Fibroblast of skin of scalp (primary cell): ENCODE measurements around the gene SLFN14.
"Not testable (repeated sequence)": the region's sequence is repeated elsewhere in the genome, so short reads cannot be mapped to it uniquely, and the experiment has no call there.

Experiments
- DNase-seq: peaks from one replicate; pipeline ENCODE4 v3.0.0-alpha.2; 2013

SLFN14 gene

GRCh38 chr17:35559495-35560210 lies 966 bp downstream of the SLFN14 start:
- no peak for DNase-seq

- DNase-seq, result no peak
Measured at GRCh38 chr17:35557353-35557752, 3.3 kb downstream of the SLFN14 start.

GRCh38 chr17:35555691-35556090 lies 4.9 kb downstream of the SLFN14 start:
- no peak for DNase-seq

DNA sequence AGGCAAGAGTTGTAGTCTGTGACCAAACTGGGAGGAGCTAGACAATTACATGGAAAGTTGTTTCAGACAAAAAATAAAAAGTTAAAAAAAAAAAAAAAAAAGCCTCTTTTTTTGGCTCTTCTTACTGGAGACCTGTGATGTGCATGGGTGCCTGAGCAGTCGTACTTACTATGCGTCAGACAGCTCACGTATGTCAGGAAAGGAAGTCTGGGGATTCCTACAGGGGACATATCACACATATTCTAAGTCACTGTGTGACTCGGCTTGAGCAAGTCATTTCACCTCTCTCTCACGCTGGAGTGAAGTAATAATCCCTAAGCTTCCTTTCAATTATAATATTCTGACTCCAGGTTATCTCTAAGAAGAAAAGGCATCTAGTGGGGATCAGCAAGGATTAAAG lies 6.0 kb downstream of the SLFN14 start:
- no peak for DNase-seq

GRCh38 chr17:35553310-35553709 lies 7.3 kb downstream of the SLFN14 start:
- no peak for DNase-seq

- DNase-seq, result no peak
Measured at GRCh38 chr17:35548978-35549377, 11.6 kb downstream of the SLFN14 start.

GRCh38 chr17:35548208-35548810 lies 12.3 kb downstream of the SLFN14 start:
- no peak for DNase-seq

DNA sequence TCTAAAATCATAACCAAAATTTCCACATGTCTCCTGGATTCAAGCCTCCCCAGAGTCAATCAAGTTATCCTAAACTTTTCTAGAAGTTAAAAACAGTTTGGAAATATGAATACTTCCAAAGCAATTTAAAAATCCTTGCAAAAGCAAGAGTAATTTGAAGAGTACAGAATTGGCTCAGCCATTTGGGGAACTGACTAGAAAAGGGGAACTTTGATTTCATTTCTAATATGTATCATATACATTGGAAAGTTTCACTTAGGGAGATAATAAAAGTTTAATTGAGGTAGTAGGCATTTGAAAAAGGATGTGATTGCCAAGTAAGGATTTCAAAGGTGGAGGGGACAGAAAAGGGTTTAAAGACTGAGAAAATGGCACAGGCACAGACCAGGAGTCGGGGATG lies 14.1 kb downstream of the SLFN14 start:
- no peak for DNase-seq

GRCh38 chr17:35545150-35545549 lies 15.5 kb downstream of the SLFN14 start:
- DNase-seq, result no peak

GRCh38 chr17:35543856-35544255 lies 16.8 kb downstream of the SLFN14 start:
- peak; percentile 19 for DNase-seq

DNA sequence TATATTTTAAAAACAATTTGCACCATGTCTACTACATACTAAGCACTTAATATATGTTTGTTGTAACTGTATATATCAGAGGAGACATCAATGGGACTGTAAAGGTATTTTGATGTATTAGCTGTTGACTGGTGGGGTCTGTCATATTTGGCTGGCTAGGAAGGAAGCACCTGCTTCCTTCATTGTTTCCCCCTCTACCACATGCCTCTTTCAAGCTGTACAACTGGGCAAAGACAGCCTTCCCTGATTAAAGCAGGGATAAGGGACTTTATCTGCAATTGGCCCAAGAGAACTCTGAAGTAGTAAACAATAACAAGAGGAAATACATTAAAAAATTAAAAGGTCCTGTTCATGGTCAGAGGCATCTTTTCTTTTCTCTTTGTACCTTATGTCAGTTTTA lies 17.6 kb downstream of the SLFN14 start:
- DNase-seq, result no peak

DNA sequence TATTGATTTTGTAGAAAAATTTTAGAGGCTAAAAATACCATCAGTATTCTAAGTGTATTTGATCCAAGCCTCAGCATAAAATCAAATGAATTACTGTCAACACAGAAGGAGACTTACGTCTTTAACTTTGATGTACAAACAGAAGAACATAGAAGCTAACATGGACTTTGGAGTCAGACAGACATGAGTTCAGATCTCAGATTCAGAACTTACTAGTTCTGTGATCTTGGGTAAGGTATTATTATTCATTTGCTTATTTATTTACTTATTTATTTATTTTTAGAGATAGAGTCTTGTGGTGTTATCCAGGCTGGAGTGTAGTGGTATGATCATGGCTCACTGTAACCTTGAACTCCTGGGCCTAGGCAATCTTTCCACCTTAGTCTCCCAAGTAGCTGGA lies 19.2 kb downstream of the SLFN14 start:
- no peak for DNase-seq

DNA sequence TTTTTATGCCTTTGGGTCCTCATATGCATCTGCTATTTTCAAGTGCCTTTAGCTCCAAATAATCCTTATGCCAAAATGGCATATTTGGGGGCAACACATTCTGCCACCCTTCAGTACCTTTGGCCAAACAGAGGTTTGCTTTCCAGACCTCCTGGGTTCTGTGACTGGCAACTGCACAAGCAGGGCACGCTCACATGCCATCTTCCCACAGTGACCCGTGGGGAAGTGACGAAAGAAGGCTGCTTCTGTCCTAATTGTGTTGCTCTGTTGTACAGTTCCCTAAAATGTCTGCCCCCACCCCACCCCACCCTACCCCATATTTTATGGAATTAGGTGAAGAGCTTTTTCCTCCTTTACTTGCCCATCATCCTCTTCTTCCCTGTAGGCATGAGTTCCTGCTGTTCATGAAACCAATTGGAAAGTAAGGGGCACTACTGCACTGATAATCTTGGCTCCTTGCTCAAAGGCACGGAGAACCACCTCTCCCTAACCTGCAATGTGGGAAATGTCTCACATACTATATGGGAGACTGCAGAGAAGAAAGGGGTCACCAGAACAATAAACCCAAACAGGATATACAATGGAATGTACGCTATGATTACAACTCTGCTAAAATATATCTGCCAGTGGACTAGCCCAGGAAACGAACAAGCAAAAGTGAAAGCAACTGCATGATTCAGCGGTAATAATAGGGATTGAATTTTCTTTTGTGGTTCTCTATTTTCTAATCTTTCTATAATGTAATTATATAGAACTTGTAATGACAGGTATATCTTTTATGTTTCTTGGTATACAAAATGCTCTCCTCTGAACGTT lies 19.8 kb downstream of the SLFN14 start:
- peak; percentile 23 for DNase-seq

DNA sequence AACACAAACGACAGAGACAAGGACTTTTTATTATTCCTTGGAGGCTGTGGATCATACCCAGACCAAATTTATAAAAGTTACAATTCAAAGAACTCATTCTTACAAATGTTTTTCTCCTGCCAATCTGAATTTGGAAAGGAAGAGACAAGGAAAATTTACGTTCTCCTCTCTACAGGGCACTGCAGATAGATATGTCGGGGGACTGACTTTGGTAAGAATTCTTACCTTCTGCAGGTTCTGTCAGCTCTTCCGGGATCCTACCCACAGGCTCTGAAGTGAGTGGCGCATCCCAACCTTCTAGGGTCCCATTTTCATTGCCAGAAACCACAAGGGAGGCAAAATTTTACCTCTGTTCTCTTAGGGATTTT lies 21.0 kb downstream of the SLFN14 start:
- DNase-seq, result no peak

DNA sequence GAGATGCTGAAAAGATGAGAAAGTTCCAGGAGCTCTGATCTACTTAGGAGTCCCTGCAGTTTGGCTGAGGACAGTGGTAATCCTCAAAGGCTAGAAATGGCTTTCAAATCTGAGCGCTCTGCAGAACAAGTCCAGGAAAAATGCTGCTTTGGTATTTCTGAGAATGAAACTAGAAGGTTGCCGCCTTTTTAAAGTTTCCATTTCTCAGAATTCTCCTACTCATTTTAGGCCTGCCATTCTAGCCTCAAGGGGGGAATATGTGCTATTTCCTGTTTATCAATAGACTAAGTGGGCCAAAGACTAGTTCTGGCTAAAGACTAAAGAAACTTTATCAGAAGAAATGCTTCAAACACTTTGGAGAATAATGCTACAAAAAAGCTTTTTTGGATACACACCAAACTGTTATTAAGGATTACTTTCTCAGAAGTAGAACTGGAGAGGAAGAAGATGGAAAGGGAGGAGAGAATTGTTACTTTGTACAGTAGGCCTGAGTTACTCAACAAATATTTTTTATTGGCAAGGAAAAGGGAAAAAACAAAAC lies 22.9 kb downstream of the SLFN14 start, which contains the start of gene SLFN12L:
Gene SLFN12L (minus strand): TSS at position 78 of the 541 bp plus-strand sequence. CDS start 15,314 bp downstream, outside the sequence.
- no peak for DNase-seq

DNA sequence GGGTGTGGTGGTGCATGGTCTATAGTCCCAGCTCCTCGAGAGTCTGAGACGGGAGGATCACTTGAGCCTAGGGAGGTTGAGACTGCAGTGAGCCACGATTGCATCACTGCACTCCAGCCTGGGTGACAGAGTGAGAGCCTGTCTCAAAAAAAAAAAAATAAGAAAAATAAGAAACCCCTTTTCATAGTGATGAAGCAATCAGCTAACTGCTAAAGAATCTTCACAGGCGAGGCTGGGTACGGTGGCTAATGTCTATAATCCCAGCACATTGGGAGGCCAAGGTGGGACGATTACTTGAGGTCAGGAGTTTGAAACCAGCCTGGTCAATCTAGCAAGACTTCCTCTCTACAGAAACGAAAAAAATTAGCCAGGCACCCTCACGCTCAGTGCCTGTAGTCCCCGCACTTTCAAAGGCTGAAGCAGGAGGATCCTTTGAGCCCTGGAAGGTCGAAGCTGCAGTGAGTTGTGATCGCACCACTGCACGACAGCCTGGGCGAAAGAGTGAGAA lies 23.9 kb downstream of the SLFN14 start:
- no peak for DNase-seq

- not testable (repeated sequence) for DNase-seq
Measured at GRCh38 chr17:35535406-35535805, 25.2 kb downstream of the SLFN14 start.

- no peak for DNase-seq
Measured at GRCh38 chr17:35534576-35535093, 26.0 kb downstream of the SLFN14 start.

DNA sequence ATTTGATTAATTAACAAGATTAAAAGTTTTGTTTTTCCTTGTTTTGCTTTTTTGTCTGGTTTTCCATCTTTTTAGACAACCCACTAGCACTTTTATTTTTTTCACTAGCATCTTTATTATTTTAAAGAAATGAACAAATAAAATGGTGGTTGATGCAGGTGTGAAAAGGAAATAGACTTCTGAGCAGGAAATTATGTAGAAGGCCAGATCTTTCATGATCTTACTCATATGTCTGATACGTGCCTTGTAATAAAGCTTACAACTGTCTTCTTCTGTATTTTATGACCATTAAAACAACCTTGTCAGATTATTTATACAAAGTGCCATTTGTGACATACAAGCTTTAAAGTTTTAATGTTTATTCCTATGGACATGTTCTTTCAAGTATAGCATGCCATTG lies 29.5 kb downstream of the SLFN14 start:
- no peak for DNase-seq

DNA sequence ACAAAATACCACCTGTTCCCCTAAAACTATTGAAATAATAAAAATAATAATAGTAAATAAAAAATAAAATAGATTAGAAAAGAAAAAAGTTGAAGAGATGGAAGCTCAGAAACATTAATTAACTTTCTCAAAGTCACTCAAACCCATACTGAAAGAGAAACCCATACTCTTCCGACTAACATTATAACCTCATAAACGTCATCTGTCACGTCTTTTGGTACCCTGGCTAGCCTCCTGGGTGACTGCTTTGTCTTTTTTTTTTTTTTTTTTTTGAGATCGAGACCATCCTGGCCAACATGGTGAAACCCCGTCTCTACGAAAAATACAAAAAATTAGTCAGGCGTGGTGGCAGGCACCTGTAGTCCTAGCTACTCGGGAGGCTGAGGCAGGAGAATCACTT lies 30.8 kb downstream of the SLFN14 start:
- no peak for DNase-seq

DNA sequence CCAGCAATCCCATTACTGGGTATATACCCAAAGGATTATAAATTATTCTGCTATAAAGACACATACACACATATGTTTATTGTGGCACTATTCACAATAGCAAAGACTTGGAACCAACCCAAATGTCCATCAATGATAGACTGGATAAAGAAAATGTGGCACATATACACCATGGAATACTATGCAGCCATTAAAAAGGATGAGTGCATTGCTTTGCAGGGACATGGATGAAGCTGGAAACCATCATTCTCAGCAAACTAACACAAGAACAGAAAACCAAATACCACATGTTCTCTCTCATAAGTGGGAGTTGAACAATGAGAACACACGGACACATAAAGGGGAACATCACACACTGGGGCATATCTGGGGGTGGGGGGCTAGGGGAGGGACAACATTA lies 31.3 kb downstream of the SLFN14 start:
- DNase-seq, result not testable (repeated sequence)

DNA sequence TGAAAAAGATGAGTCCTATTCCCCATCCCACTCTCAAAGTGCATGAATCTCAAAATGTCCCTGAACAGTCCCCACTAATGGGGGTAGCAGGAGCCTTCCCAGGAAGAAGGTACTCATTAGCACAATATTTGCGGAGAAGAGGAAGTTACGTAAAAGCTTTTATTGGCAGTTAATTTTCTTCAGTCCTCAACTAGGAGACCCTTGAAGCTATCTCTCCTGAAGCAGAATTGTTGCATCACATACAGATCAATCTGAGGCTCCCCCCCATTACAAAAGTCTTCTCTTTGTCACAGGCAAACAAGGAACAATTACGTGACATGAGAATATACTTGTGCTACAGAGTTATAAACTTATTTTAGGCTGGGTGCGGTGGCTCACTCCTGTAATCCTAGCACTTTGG lies 37.3 kb downstream of the SLFN14 start:
- no peak for DNase-seq
